GM13977 (cell line): ENCODE data around the gene SALL1.

ENCODE experiments used
- DNase-seq: peaks from one replicate; pipeline ENCODE4 v3.0.0; 2012; ENCODE audit warnings: low spot score
- in situ Hi-C: fragments of 300-500 bp; cut with MboI; formaldehyde crosslinking; loops from one replicate; pipeline ENCODE4 v1.12.0; 2022; ENCODE audit warnings: low sequenced_read_pairs, low pct_unique_long_range_greater_than_20kb, mixed read lengths, inconsistent platforms; ENCODE audit not compliant: unreplicated experiment
- TF ChIP-seq, protein P1 (sequence below): IDR thresholded peaks from 2 replicates; pipeline ENCODE4 v1.5.1; 2012; ENCODE audit warnings: mild to moderate bottlenecking, control low read depth; ENCODE audit not compliant: insufficient read depth; ENCODE audit errors: extremely low read depth, missing control alignments

Gene SALL1

GRCh38 chr16:51150888-51151320 lies at the start of gene SALL1:
Gene SALL1, minus strand, starts transcription at chr16:51151270. Its CDS starts 29 bp downstream, at chr16:51151241.
- in situ Hi-C loops = no loop called here
- no peak for DNase-seq
- TF ChIP-seq, protein P1, sequence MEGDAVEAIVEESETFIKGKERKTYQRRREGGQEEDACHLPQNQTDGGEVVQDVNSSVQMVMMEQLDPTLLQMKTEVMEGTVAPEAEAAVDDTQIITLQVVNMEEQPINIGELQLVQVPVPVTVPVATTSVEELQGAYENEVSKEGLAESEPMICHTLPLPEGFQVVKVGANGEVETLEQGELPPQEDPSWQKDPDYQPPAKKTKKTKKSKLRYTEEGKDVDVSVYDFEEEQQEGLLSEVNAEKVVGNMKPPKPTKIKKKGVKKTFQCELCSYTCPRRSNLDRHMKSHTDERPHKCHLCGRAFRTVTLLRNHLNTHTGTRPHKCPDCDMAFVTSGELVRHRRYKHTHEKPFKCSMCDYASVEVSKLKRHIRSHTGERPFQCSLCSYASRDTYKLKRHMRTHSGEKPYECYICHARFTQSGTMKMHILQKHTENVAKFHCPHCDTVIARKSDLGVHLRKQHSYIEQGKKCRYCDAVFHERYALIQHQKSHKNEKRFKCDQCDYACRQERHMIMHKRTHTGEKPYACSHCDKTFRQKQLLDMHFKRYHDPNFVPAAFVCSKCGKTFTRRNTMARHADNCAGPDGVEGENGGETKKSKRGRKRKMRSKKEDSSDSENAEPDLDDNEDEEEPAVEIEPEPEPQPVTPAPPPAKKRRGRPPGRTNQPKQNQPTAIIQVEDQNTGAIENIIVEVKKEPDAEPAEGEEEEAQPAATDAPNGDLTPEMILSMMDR = no peak

DNA sequence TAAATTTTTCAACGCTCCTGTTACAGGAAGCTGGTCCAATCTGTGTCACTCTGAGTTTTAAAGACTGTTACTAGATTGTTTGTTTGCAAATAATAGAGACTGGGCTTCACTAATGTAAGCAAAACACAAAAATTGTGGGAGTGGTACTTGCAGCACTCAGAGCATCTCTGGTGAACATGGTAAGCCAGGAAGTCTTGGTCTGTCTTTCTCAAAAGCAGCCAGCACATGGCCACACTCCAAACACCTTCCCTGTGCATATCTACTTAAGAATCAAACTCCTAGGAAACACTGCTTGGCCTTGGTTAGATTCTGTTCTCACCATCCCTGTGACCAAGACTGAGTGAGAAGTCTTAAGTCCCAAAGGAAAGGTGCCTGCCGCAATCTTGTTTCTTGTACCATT lies 49.7 kb upstream of the SALL1 start:
- TF ChIP-seq, protein P1 = no peak

DNA sequence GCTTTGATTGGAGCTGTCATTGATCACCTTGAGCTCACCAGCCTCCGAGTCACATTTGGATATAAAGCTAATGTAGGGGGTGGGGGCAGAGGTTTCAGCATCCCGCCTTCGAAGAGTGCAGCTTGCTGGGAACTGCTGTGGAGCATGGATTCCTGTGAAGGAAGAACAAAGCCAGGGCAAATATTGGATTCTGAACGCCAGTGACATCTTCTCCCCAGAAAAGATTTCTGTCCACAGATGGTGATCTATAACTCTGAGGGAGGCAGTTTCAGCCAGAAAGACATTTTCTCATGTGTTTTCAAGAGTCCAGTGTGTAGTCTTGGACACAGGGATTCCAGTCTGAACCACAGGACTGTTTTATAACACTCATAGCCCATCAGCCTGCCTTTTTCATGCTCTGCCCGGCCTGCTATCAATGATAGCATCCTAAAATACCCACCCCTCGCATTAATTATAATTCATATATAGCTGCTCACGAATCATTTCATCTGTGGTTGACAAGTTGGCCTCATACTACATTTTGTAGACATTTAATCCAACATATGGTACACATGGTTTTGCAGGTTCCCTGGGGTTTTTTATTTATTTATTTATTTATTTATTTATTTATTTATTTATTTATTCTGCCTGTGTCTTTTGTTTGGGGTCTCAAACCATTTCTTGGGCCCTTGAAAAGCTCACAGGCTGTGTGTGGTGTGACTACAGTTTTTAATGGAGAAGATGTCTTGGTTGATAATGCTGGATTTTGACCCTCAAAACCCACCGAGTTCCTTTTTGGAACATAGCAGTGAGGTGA lies 47.1 kb upstream of the SALL1 start:
- DNase-seq = no peak
- TF ChIP-seq, protein P1 = no peak
- in situ Hi-C loops = no loop called here

More for the DNA sequence above, 49.7 kb upstream of the SALL1 start:
- DNase-seq = no peak
- in situ Hi-C loops = no loop called here

GRCh38 chr16:51193879-51194278 lies 42.8 kb upstream of the SALL1 start:
- in situ Hi-C loops = no loop called here
- no peak for DNase-seq
- TF ChIP-seq, protein P1 = no peak

GRCh38 chr16:51184702-51185433 lies 33.8 kb upstream of the SALL1 start:
- DNase-seq = no peak
- TF ChIP-seq, protein P1 = no peak
- in situ Hi-C loops = no loop called here

GRCh38 chr16:51181503-51181811 lies 30.4 kb upstream of the SALL1 start:
- in situ Hi-C loops = no loop called here
- TF ChIP-seq, protein P1 = no peak
- no peak for DNase-seq
